Aorta (tissue), 5 donors: ENCODE measurements around the gene MNAT1. TPM values are rescaled to one million over a fixed set of nuclear protein-coding genes. Genes with fewer than 3 reads are reported as not detected.

ENCODE experiments used
- ATAC-seq: fragments of 200-7000 bp; cut with Tn5 transposase; one replicate; pipeline ENCODE4 v1.9.1; 2022; ENCODE audit warnings: moderate library complexity; ENCODE audit not compliant: low FRiP score
- DNase-seq, 2 donors: peaks; one replicate each; pipeline ENCODE4 v3.0.0-alpha.2; 2020
- H3K27ac ChIP-seq, 2 donors: one replicate each; pipeline ENCODE4 v1.5.1; 2013; ENCODE audit warnings: low read length in 2 of 2, mild to moderate bottlenecking in 2 of 2, moderate library complexity in 2 of 2, control low read depth in 1 of 2, inconsistent platforms in 1 of 2, low read depth in 1 of 2
- H3K27me3 ChIP-seq, 2 donors: one replicate each; pipeline ENCODE4 v1.6.1; 2013; ENCODE audit warnings: control low read depth in 1 of 2, low read length in 1 of 2, mild to moderate bottlenecking in 1 of 2, moderate library complexity in 1 of 2; ENCODE audit not compliant: insufficient read depth in 2 of 2, control insufficient read depth in 1 of 2
- H3K36me3 ChIP-seq, 2 donors: one replicate each; pipeline ENCODE4 v1.6.1; 2013; ENCODE audit warnings: control low read depth in 1 of 2, low read length in 1 of 2, mild to moderate bottlenecking in 1 of 2; ENCODE audit not compliant: insufficient read depth in 2 of 2, control insufficient read depth in 1 of 2
- H3K4me1 ChIP-seq, 2 donors: one replicate each; pipeline ENCODE4 v1.6.1; 2013; ENCODE audit warnings: low read length in 2 of 2, control low read depth in 1 of 2, mild to moderate bottlenecking in 1 of 2, moderate library complexity in 1 of 2; ENCODE audit not compliant: insufficient read depth in 2 of 2, control insufficient read depth in 1 of 2
- H3K4me3 ChIP-seq, 2 donors: one replicate each; pipeline ENCODE4 v1.5.1; 2013; ENCODE audit warnings: low read length in 2 of 2, control low read depth in 1 of 2, mild to moderate bottlenecking in 1 of 2
- H3K9me3 ChIP-seq: one replicate; pipeline ENCODE4 v1.6.1; 2013; ENCODE audit warnings: mild to moderate bottlenecking, low read length; ENCODE audit not compliant: control insufficient read depth
- WGBS, 2 donors: extraction: QIAGEN DNeasy Blood & Tissue Kit; methylation state at CpG; one replicate each; pipeline ENCODE4 v1.1.7; 2013; 5-methylcytosine and 5-hydroxymethylcytosine counted together
- intact Hi-C, 2 donors: fragments of 100-400 bp; cut with DNase I; formaldehyde crosslinking; loops; one replicate each; pipeline versions ENCODE4 v1.14.2 to v1.15.0; 2022
- polyA plus RNA-seq, 2 donors: library from polyadenylated mRNA; stranded (reverse); fragments of 200-250 nt; gene quantifications; one replicate each; pipeline ENCODE4 v1.2.3, GENCODE V29; 2013
- total RNA-seq, 2 donors: library from RNA; stranded (reverse); fragmentation: NEBNext Ultra II Directional; extraction: Animal tissue kit (Norgen Biotek cat#: 25700); gene quantifications; one replicate each; pipeline ENCODE4 v1.2.1, GENCODE V29; 2021
- donor health status: healthy with polysubstance abuse.
- donor health status: Bipolar disorder and iron deficiency.
- donor health status: DM: no; HTN: no; CAD: no.
- donor health status: DM: no; HTN: no; CAD: no.
- donor health status: DM: yes; HTN: yes; CAD: no.

Gene MNAT1
- total and polyA plus RNA-seq, 4 donors = 23.7 to 41.1 (median 32.0) TPM

- H3K27me3 ChIP-seq = no peaks in the 10 kb centered on the region
- DNase-seq (no peak), ATAC-seq (no peak)
- WGBS, 2 donors = 96 to 97% methylated on average over 2 of the region's 2 CpGs
- no peak overlapping the region for H3K27ac ChIP-seq
- no peaks in the 10 kb centered on the region for H3K36me3 ChIP-seq
- no peak overlapping the region for H3K4me3 ChIP-seq
- H3K4me1 ChIP-seq = no peaks in the 10 kb centered on the region
- H3K9me3 ChIP-seq = peaks cover 2% of the 10 kb centered on the region
- intact Hi-C loops = no loop called here
Observed at GRCh38 chr14:60999536-60999935, 265.0 kb downstream of the MNAT1 start.

- DNase-seq = no peak
- Histone ChIP-seq H3K36me3 (no peaks in the 10 kb centered on the region), H3K4me1 (no peaks in the 10 kb centered on the region), H3K27me3 (no peaks in the 10 kb centered on the region), H3K9me3 (no peaks in the 10 kb centered on the region), H3K27ac (no peak overlapping the region), H3K4me3 (no peak overlapping the region)
- ATAC-seq = no peak
- WGBS, 2 donors = 81 to 89% methylated on average over 1 of the region's 1 CpG
- intact Hi-C loops = no loop called here
Observed at GRCh38 chr14:61003571-61003970, 269.0 kb downstream of the MNAT1 start.

- Histone ChIP-seq H3K4me3 (no peak overlapping the region), H3K27ac (no peak overlapping the region), H3K36me3 (no peaks in the 10 kb centered on the region), H3K4me1 (no peaks in the 10 kb centered on the region), H3K9me3 (no peaks in the 10 kb centered on the region), H3K27me3 (no peaks in the 10 kb centered on the region)
- ATAC-seq (no peak), DNase-seq (no peak)
- intact Hi-C loops = no loop called here
- 82 to 87% methylated on average over 1 of the region's 1 CpG for WGBS, 2 donors
Observed at GRCh38 chr14:61019537-61019936, 285.0 kb downstream of the MNAT1 start.

Other genes with a start within 250 kb of the MNAT1 start
- gene C14orf39, start 248.7 kb upstream of the MNAT1 start, total RNA-seq = under 1 TPM in 1 of 2 donors, not detected in 1; 0.60 TPM
- not detected for gene C14orf39, start 248.7 kb upstream of the MNAT1 start, polyA plus RNA-seq
- not detected for gene SIX6, start 225.6 kb upstream of the MNAT1 start, total RNA-seq
- not detected for gene SIX6, start 225.6 kb upstream of the MNAT1 start, polyA plus RNA-seq
- gene SIX1, start 85.3 kb upstream of the MNAT1 start, total RNA-seq = 10 to 100 TPM in 1 of 2 donors, 1 to 10 TPM in 1; 2.2 to 10.6 TPM
- gene SIX1, start 85.3 kb upstream of the MNAT1 start, polyA plus RNA-seq = 1 to 10 TPM in 1 of 2 donors, under 1 TPM in 1; 0.10 to 1.5 TPM
- gene SIX4, start 10.4 kb upstream of the MNAT1 start, total RNA-seq = 1 to 10 TPM; 3.0 to 6.0 TPM
- gene SIX4, start 10.4 kb upstream of the MNAT1 start, polyA plus RNA-seq = under 1 TPM; 0.50 to 0.82 TPM
- gene TRMT5, start 246.3 kb downstream of the MNAT1 start, total RNA-seq = 10 to 100 TPM in 1 of 2 donors, 1 to 10 TPM in 1; 8.8 to 12.3 TPM
- gene TRMT5, start 246.3 kb downstream of the MNAT1 start, polyA plus RNA-seq = 1 to 10 TPM; 1.6 to 4.0 TPM
- 10 to 100 TPM; 17.2 to 41.3 TPM for gene SLC38A6, start 246.5 kb downstream of the MNAT1 start, total RNA-seq
- gene SLC38A6, start 246.5 kb downstream of the MNAT1 start, polyA plus RNA-seq = 10 to 100 TPM in 1 of 2 donors, 1 to 10 TPM in 1; 8.5 to 15.4 TPM